HG03342 (cell line): Measurements from ENCODE around the gene GSTM1.
"Not testable (repeated sequence)": the region's sequence is repeated elsewhere in the genome, so short reads cannot be mapped to it uniquely, and the experiment has no call there.

Experiments
- ATAC-seq: cut with Tn5 transposase; IDR thresholded peaks from one replicate; pipeline ENCODE4 v1.9.1; 2021; ENCODE audit warnings: mild to moderate bottlenecking, moderate library complexity; ENCODE audit not compliant: unreplicated experiment

Gene GSTM1

GRCh38 chr1:109659997-109660690 is 27.5 kb upstream of the GSTM1 start:
- ATAC-seq: no peak

GRCh38 chr1:109660691-109661026 is 27.0 kb upstream of the GSTM1 start:
- ATAC-seq: not testable (repeated sequence)

DNA sequence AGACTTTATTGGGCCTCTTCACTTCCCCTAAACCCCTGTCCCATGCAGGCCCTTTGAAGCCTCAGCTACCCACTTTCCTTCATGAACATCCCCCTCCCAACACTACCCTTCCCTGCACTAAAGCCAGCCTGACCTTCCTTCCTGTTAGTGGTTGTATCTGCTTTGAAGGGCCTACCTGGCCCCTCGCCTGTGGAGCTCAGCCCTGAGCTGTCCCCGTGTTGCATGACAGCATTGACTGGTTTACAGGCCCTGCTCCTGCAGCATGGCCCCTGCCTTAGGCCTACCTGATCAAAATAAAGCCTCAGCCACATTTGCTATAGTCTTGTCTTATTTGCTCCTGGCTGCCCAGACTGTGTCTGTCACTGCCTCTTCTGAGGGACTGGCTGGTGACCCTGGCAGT is 26.2 kb upstream of the GSTM1 start:
- no peak for ATAC-seq

GRCh38 chr1:109664671-109665070 is 22.9 kb upstream of the GSTM1 start:
- ATAC-seq: no peak

DNA sequence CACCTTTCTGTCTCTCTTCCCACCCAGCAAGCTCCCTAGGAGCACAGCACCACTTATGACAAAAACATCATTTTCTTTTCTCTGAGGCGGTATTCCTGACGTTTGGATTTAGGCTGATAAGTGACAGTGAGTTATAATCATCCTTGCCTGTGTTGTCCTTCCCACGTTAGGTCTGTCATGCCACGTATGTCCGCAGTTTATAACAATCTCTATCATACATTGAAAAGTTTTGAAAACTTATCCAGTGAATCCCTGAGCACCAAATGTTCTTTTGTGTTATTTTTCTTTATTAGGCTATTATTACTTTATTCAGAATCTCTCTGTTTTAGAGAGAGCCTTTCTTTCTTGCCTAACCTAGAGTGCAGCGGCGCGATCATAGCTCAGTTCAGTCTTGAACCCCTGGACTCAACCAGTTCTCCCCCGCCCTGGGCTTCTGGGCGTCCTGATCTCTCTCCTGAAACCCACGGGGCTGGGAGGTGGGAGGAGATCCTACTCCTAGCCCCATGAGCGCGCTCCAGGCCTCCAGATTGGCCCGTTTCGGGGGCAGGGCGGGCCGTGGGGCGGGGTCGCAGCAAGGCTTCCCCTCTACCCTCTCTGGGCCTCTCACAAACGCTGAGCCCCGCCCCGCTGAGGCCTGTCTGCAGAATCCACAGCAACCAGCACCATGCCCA is 20.0 kb upstream of the GSTM1 start, which contains the start of gene GSTM2:
Gene GSTM2 (plus strand): TSS at position 606 of the 671 bp plus-strand sequence. CDS start 59 bp downstream, at position 665.
- ATAC-seq: peak; percentile 87

GRCh38 chr1:109668123-109668775 is 19.4 kb upstream of the GSTM1 start:
- ATAC-seq: no peak

DNA sequence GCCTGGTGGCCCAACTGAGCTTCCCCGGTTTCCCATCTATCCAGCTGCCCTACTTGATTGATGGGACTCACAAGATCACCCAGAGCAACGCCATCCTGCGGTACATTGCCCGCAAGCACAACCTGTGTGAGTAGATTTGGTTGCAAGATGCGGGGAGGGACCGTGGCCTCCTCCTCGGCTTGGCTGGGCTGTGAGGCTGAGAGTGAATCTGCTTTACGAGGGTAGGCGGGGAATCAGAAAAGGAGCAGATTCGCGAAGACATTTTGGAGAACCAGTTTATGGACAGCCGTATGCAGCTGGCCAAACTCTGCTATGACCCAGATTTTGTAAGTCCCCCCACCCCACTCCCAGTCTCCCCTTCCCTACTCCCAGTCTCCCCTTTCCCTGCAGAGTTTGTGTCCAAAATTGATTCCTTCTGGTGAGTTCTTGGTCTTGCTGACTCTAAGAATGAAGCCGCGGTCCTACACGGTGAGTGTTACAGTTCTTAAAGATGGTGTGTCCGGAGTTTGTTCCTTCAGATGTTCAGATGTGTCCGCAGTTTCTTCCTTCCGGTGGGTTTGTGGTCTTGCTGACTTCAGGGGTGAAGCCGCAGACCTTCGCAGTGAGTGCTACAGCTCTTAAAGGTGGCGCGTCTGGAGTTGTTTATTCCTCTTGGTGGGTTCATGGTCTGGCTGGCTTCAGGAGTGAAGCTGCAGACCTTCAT is 18.2 kb upstream of the GSTM1 start:
- no peak for ATAC-seq

GRCh38 chr1:109669949-109670302 is 17.7 kb upstream of the GSTM1 start:
- not testable (repeated sequence) for ATAC-seq

DNA sequence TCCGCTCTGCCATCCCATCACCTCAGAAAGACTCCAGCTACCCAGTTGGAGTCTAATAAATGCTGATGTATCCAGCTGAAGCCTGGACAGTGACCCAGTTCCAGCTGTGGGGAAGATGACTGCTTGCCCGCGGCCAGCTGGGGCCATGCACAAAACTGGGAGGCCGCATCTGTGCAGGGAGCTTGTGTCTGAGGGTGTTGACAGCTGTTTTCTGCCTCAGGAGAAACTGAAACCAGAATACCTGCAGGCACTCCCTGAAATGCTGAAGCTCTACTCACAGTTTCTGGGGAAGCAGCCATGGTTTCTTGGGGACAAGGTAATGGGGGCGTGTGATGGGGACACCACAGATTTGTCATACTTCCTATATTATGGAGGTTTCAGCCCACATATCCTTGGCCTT is 16.6 kb upstream of the GSTM1 start:
- no peak for ATAC-seq

DNA sequence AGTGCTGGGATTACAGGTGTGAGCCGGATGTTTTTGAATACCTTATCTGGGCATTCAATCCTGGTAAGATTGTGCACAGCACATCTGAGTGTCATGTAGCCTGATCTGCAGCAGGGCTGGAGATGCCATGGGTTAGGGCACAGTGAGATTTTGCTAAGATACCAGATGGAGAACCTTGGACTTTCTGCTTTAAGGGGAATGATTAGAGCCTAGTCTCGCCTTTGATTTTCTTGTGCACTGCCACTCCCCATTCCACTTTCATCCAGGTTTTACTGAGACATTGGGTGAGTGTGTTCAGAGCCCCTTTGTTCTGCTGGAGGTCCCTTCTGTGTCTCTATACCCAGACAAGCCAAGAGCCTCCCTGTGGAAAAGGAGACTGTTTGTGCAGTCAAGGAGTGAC is 13.8 kb upstream of the GSTM1 start:
- not testable (repeated sequence) for ATAC-seq

DNA sequence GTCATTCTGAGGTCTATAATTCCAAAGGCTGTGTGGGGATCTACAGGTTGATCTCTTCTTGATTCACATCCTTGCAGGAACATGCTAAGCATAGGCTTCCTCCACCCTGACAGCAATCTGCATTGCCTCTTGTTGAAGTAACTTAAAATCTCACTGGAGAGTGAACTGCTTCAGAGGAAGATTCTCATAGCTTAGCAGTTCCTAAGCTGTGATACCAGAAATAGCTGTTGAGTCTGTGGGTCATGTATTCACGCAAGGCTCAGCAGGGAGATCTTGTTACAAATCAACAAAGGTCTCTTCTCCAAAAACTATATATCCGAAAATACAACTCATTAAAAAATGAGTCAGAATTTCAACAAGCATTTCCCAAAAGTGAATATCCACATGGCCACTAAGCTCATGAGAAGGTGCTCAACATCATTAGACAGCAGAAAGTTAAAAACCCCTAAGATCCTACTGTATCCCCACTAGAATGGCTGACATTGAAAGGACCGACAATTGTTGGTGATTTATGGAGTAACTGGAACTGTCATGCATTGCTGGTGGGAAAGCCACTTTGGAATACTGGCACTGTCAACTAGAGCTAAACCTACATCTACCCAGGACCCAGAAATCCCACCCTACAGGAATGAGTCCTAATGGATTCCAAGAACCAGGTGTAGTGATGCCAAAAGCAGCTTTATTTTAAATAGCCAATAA is 10.8 kb upstream of the GSTM1 start:
- ATAC-seq: not testable (repeated sequence)

DNA sequence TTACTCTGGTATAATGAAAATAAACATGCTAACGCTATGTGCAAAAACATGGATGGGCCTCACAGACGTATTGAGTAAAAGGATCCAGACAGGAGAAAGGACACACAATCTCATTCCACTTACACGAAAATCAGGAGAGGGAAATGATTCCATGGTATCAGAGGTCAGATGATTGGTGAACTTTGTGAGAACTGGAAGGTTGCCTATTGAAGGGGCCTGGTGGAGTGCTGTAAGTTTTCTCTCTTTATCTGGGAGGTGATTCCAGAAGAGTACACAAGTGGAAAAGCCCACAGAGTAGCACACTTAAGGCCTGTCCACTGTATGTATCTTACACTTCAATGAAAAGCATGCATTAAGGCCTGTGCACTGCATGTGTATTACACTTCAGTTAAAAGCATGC is 10.2 kb upstream of the GSTM1 start:
- no peak for ATAC-seq

GRCh38 chr1:109678637-109679036 is 9.0 kb upstream of the GSTM1 start:
- not testable (repeated sequence) for ATAC-seq

- not testable (repeated sequence) for ATAC-seq
Observed at GRCh38 chr1:109684777-109685176, 2.8 kb upstream of the GSTM1 start.

DNA sequence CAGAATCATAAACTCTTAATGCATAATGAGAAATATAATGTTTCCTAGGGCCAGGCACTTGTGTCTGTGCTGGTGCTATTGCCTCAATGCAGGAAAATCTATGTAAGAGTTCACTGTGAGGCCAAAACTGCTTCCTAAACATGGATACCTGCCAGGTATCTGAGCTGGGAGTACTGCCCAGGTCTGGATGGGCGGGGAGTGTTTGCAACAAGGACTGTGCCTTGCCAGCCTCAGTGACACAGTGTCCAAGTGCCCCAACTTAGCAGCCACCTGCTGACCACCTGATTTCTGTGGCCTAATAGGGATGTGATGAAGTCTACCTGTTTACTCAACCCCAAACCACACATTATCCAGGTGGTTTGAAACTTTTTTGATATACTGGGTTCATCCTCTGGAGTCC is 2.2 kb upstream of the GSTM1 start:
- ATAC-seq: not testable (repeated sequence)

GRCh38 chr1:109685890-109686289 is 1.7 kb upstream of the GSTM1 start:
- not testable (repeated sequence) for ATAC-seq

DNA sequence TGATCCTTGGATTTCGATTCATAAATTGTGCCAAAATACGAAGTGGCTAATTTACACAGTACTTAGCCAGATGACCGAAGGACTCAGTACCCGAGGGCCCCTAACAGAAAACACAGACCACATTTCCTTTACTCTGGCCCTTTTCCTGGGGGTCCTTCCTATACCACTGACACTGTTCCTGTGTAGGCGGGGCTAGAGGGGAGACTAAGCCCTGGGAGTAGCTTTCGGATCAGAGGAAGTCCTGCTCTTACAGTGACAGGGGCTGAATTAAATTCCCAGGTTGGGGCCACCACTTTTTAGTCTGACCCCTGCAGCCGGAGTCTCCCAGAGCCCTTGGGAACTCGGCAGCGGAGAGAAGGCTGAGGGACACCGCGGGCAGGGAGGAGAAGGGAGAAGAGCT is 508 bp upstream of the GSTM1 start:
- ATAC-seq: peak; percentile 12

DNA sequence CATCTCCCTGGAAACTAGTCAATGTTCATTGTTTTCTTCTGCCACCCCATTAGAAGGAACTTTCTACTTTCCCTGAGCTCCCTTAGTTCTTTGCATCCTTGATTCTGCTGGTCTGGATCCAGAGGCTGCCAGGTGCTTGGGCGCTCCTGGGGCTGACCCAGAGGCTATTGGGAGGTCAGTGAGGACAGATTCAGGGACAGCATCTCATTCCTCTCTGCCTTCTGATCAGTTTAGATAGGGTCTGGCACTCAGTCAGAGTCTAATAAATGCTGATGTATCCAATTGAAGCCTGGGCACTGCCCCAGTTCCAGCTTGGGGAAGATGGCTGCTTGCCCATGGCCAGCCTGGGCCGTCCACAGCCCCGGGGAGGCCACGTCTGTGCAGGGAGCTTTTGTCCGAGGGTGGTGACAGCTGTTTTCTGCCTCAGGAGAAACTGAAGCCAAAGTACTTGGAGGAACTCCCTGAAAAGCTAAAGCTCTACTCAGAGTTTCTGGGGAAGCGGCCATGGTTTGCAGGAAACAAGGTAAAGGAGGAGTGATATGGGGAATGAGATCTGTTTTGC is 2.3 kb downstream of the GSTM1 start:
- ATAC-seq: no peak

- ATAC-seq: no peak
Observed at GRCh38 chr1:109691759-109692158, 4.1 kb downstream of the GSTM1 start.

DNA sequence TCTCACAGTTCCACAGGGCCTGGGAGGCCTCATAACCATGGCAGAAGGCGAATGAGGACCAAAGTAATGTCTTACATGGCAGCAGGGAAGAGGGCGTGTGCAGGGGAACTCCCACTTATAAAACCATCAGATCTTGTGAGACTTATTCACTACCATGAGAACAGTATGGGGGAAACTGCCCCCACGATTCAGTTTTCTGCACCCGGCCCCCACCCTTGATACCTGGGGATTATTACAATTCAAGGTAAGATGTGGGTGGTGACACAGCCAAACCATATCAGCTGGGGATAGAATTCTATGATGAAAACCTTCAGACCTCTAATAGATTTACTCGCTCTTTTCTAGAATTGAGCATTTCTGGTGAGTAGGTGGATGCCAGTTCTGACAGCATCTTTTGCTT is 6.8 kb downstream of the GSTM1 start:
- ATAC-seq: not testable (repeated sequence)

DNA sequence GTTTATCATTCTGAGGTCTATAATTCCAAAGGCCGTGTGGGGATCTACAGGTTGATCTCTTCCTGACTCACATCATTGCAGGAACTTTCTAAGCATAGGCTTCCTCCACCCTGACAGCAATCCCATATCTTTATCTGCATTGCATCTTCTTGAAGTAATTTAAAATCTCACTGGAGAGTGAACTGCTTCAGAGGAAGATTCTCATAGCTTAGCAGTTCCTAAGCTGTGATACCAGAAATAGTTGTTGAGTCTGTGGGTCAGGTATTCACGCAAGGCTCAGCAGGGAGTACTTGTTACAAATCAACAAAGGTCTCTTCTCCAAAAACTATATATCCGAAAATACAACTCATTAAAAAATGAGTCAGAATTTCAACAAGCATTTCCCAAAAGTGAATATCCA is 7.5 kb downstream of the GSTM1 start:
- not testable (repeated sequence) for ATAC-seq
